Measurements from ENCODE around the gene CPN1.
A peak's percentile ranks its signal among the peaks of the same experiment; 100 is the strongest.
"Not testable (repeated sequence)": the region's sequence is repeated elsewhere in the genome, so short reads cannot be mapped to it uniquely, and the experiment has no call there.

Gene CPN1

GRCh38 chr10:100025576-100025975 is 56.1 kb downstream of the CPN1 start:
- DNase-seq (ENCODE audit: low read depth in 1 of 2, low spot score in 1 of 2): no peak

GRCh38 chr10:100024748-100025147 is 56.9 kb downstream of the CPN1 start:
- DNase-seq (ENCODE audit: low read depth in 1 of 2, low spot score in 1 of 2): no peak

- no peak for DNase-seq (ENCODE audit: low read depth in 1 of 2, low spot score in 1 of 2)
Measured at GRCh38 chr10:100022403-100022802, 59.3 kb downstream of the CPN1 start.

GRCh38 chr10:100021322-100021721 is 60.3 kb downstream of the CPN1 start:
- DNase-seq (ENCODE audit: low read depth in 1 of 2, low spot score in 1 of 2): no peak

GRCh38 chr10:100020886-100021253 is 60.8 kb downstream of the CPN1 start:
- no peak for DNase-seq (ENCODE audit: low read depth in 1 of 2, low spot score in 1 of 2)

- DNase-seq (ENCODE audit: low read depth in 1 of 2, low spot score in 1 of 2): no peak
Measured at GRCh38 chr10:100020142-100020885, 61.4 kb downstream of the CPN1 start.

GRCh38 chr10:100019787-100020141 is 61.9 kb downstream of the CPN1 start:
- no peak for DNase-seq (ENCODE audit: low read depth in 1 of 2, low spot score in 1 of 2)

- no peak for DNase-seq (ENCODE audit: low read depth in 1 of 2, low spot score in 1 of 2)
Measured at GRCh38 chr10:100014071-100014762, 67.5 kb downstream of the CPN1 start.

- DNase-seq (ENCODE audit: low read depth in 1 of 2, low spot score in 1 of 2): no peak
Measured at GRCh38 chr10:100013621-100014020, 68.0 kb downstream of the CPN1 start.

- DNase-seq (ENCODE audit: low read depth in 1 of 2, low spot score in 1 of 2): not testable (repeated sequence)
Measured at GRCh38 chr10:100011906-100012305, 69.8 kb downstream of the CPN1 start.

- peak; percentile 64 to 80 for DNase-seq (ENCODE audit: low read depth in 1 of 2, low spot score in 1 of 2)
Measured at GRCh38 chr10:100009793-100010676, 71.6 kb downstream of the CPN1 start, which contains the start of gene DNMBP. Gene DNMBP, minus strand, starts transcription at chr10:100009947. Its CDS starts 37,823 bp downstream, at chr10:99972124.

GRCh38 chr10:100009283-100009792 is 72.3 kb downstream of the CPN1 start:
- DNase-seq (ENCODE audit: low read depth in 1 of 2, low spot score in 1 of 2): no peak

- DNase-seq (ENCODE audit: low read depth in 1 of 2, low spot score in 1 of 2): no peak
Measured at GRCh38 chr10:100008708-100009282, 72.9 kb downstream of the CPN1 start.

- DNase-seq (ENCODE audit: low read depth in 1 of 2, low spot score in 1 of 2): no peak
Measured at GRCh38 chr10:100008142-100008522, 73.5 kb downstream of the CPN1 start.

GRCh38 chr10:100007231-100008141 is 74.2 kb downstream of the CPN1 start:
- no peak for DNase-seq (ENCODE audit: low read depth in 1 of 2, low spot score in 1 of 2)

- no peak for DNase-seq (ENCODE audit: low read depth in 1 of 2, low spot score in 1 of 2)
Measured at GRCh38 chr10:100006243-100006886, 75.3 kb downstream of the CPN1 start.

- DNase-seq (ENCODE audit: low read depth in 1 of 2, low spot score in 1 of 2): no peak
Measured at GRCh38 chr10:100004805-100005510, 76.7 kb downstream of the CPN1 start.

GRCh38 chr10:100000109-100000644 is 81.5 kb downstream of the CPN1 start:
- no peak for DNase-seq (ENCODE audit: low read depth in 1 of 2, low spot score in 1 of 2)

Data from stimulated activated CD4-positive, alpha-beta T cell treated with anti-CD3 and anti-CD28 coated beads, Interleukin-15, amount 100 ng/mL, for 1 hour (primary cell).